ENCODE results near the gene MRPS35.

The MRPS35 gene

GRCh38 chr12:27710592-27711316 lies at the start of gene MRPS35 (continued):
- peak; percentile 61 for TF ChIP-seq GFI1B (tag by site-specific recombination; IDR thresholded peaks at IDR 0.05)
- TF ChIP-seq ZNF596 (tag by site-specific recombination; IDR thresholded peaks at IDR 0.05), result no peak
- TF ChIP-seq ZNF621 (tag by site-specific recombination; IDR thresholded peaks at IDR 0.05), result no peak
- no peak for TF ChIP-seq ATF2 (tag by site-specific recombination; IDR thresholded peaks at IDR 0.05; ENCODE audit: low read depth)
- peak; percentile 90 for TF ChIP-seq PATZ1 (tag by site-specific recombination; IDR thresholded peaks at IDR 0.05)
- no peak for TF ChIP-seq ZNF549 (tag by site-specific recombination; IDR thresholded peaks at IDR 0.05)
- TF ChIP-seq ZFP3 (tag by site-specific recombination; IDR thresholded peaks at IDR 0.05; ENCODE audit: low read depth), result no peak; the same call in 1 of the 2 replicates
- no peak for TF ChIP-seq ZNF140 (tag by site-specific recombination; IDR thresholded peaks at IDR 0.05)
- TF ChIP-seq ZNF404 (tag by site-specific recombination; IDR thresholded peaks at IDR 0.05), result no peak
- no peak for TF ChIP-seq ZNF624 (tag by site-specific recombination; IDR thresholded peaks at IDR 0.05)
- no peak for TF ChIP-seq PRDM1 (tag by site-specific recombination; IDR thresholded peaks at IDR 0.05)
- no peak for TF ChIP-seq HOXC10 (CRISPR knock-in tag; IDR thresholded peaks at IDR 0.05)
- no peak for TF ChIP-seq ZNF350 (tag by site-specific recombination; IDR thresholded peaks at IDR 0.05)
- no peak for TF ChIP-seq BCL11A (tag by site-specific recombination; IDR thresholded peaks at IDR 0.05; ENCODE audit: low read depth)
- TF ChIP-seq, protein P1, sequence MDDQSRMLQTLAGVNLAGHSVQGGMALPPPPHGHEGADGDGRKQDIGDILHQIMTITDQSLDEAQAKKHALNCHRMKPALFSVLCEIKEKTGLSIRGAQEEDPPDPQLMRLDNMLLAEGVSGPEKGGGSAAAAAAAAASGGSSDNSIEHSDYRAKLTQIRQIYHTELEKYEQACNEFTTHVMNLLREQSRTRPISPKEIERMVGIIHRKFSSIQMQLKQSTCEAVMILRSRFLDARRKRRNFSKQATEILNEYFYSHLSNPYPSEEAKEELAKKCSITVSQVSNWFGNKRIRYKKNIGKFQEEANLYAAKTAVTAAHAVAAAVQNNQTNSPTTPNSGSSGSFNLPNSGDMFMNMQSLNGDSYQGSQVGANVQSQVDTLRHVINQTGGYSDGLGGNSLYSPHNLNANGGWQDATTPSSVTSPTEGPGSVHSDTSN (CRISPR knock-in tag; IDR thresholded peaks at IDR 0.05), result peak; percentile 91
- no peak; the same call in 1 of the 2 replicates for TF ChIP-seq ZFHX2 (tag by site-specific recombination; conservative IDR thresholded peaks at IDR 0.05)
- TF ChIP-seq, protein P2, sequence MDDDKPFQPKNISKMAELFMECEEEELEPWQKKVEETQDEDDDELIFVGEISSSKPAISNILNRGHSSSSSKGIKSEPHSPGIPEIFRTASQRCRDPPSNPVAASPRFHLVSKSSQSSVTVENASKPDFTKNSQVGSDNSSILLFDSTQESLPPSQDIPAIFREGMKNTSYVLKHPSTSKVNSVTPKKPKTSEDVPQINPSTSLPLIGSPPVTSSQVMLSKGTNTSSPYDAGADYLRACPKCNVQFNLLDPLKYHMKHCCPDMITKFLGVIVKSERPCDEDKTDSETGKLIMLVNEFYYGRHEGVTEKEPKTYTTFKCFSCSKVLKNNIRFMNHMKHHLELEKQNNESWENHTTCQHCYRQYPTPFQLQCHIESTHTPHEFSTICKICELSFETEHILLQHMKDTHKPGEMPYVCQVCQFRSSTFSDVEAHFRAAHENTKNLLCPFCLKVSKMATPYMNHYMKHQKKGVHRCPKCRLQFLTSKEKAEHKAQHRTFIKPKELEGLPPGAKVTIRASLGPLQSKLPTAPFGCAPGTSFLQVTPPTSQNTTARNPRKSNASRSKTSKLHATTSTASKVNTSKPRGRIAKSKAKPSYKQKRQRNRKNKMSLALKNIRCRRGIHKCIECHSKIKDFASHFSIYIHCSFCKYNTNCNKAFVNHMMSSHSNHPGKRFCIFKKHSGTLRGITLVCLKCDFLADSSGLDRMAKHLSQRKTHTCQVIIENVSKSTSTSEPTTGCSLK (tag by site-specific recombination; IDR thresholded peaks at IDR 0.05), result no peak
- no peak for TF ChIP-seq ZNF138 (tag by site-specific recombination; IDR thresholded peaks at IDR 0.05; ENCODE audit: borderline replicate concordance)
- no peak for TF ChIP-seq ZNF184 (tag by site-specific recombination; IDR thresholded peaks at IDR 0.05)
- TF ChIP-seq ZNF221 (tag by site-specific recombination; IDR thresholded peaks at IDR 0.05; ENCODE audit: borderline replicate concordance), result no peak
- TF ChIP-seq MYNN (tag by site-specific recombination; IDR thresholded peaks at IDR 0.05; ENCODE audit: borderline replicate concordance), result no peak; the same call in 1 of the 2 replicates
- TF ChIP-seq SCRT1 (tag by site-specific recombination; IDR thresholded peaks at IDR 0.05; ENCODE audit: borderline replicate concordance), result no peak
- no peak for TF ChIP-seq ZNF658 (tag by site-specific recombination; IDR thresholded peaks at IDR 0.05)
- TF ChIP-seq, protein P3, sequence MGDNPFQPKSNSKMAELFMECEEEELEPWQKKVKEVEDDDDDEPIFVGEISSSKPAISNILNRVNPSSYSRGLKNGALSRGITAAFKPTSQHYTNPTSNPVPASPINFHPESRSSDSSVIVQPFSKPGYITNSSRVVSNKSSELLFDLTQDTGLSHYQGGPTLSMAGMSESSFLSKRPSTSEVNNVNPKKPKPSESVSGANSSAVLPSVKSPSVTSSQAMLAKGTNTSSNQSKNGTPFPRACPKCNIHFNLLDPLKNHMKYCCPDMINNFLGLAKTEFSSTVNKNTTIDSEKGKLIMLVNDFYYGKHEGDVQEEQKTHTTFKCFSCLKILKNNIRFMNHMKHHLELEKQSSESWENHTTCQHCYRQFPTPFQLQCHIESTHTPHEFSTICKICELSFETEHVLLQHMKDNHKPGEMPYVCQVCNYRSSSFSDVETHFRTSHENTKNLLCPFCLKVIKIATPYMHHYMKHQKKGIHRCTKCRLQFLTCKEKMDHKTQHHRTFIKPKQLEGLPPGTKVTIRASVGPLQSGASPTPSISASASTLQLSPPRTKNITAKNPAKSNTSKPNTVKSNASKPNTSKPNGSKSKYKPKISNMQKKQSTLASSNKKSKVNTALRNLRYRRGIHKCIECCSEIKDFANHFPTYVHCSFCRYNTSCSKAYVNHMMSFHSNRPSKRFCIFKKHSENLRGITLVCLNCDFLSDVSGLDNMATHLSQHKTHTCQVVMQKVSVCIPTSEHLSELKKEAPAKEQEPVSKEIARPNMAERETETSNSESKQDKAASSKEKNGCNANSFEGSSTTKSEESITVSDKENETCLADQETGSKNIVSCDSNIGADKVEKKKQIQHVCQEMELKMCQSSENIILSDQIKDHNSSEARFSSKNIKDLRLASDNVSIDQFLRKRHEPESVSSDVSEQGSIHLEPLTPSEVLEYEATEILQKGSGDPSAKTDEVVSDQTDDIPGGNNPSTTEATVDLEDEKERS (tag by site-specific recombination; IDR thresholded peaks at IDR 0.05), result no peak
- no peak for TF ChIP-seq ZNF510 (tag by site-specific recombination; IDR thresholded peaks at IDR 0.05; ENCODE audit: insufficient replicate concordance)
- TF ChIP-seq ZNF416 (tag by site-specific recombination; IDR thresholded peaks at IDR 0.05), result no peak
- TF ChIP-seq ZBTB8A (tag by site-specific recombination; IDR thresholded peaks at IDR 0.05), result peak; percentile 71
- TF ChIP-seq, protein P4, sequence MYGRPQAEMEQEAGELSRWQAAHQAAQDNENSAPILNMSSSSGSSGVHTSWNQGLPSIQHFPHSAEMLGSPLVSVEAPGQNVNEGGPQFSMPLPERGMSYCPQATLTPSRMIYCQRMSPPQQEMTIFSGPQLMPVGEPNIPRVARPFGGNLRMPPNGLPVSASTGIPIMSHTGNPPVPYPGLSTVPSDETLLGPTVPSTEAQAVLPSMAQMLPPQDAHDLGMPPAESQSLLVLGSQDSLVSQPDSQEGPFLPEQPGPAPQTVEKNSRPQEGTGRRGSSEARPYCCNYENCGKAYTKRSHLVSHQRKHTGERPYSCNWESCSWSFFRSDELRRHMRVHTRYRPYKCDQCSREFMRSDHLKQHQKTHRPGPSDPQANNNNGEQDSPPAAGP (tag by site-specific recombination; IDR thresholded peaks at IDR 0.05), result peak; percentile 64

Measured in HEK293 (cell line).